GM12878 (cell line): Measurements from ENCODE around the gene PLPPR2. TPM values are rescaled to one million over a fixed set of nuclear protein-coding genes. Genes with fewer than 3 reads are reported as not detected.

Experiments used
- ATAC-seq: fragments of 200-7000 bp; cut with Tn5 transposase; 3 replicates; pipeline ENCODE4 v1.9.1; 2020; ENCODE audit warnings: mild to moderate bottlenecking, moderate library complexity
- BruUV-seq: library from RNA; stranded (reverse); fragments of 400-500 nt; replicated peaks from 2 replicates; lab custom pipeline; 2021; lab: Mats Ljungman, UMichigan
- CTCF ChIA-PET: fragments of 300-600 bp; sonication (Branson Sonifier 250); formaldehyde crosslinking; extraction: SDS; loops from one replicate; lab custom pipeline; 2021; ENCODE audit warnings: inconsistent platforms; lab: Yijun Ruan, JAX
- POLR2A ChIA-PET: fragments of 350-600 bp; formaldehyde crosslinking; extraction: SDS; loops from one replicate; lab custom pipeline; 2021; ENCODE audit warnings: inconsistent platforms; lab: Charles Lee
- RAD21 ChIA-PET: fragments of 300-600 bp; sonication (Branson Sonifier 250); formaldehyde crosslinking; loops from one replicate; lab custom pipeline; 2023; ENCODE audit warnings: antibody characterized with exemption; ENCODE audit not compliant: unreplicated experiment; lab: Charles Lee
- SMC1A ChIA-PET: fragments of 300-600 bp; sonication (Branson Sonifier 250); formaldehyde crosslinking; loops from one replicate; lab custom pipeline; 2023; ENCODE audit not compliant: unreplicated experiment, uncharacterized antibody; lab: Charles Lee
- DNase-seq: peaks from one replicate; pipeline ENCODE4 v3.0.0-alpha.2; 2011; ENCODE audit warnings: low read depth, low spot score
- FAIRE-seq: peaks from 3 replicates; lab custom pipeline; 2011; peaks lifted over from hg19 to GRCh38; lab: Jason Lieb, UNC
- H2AFZ ChIP-seq: 2 replicates; pipeline ENCODE4 v1.6.0; 2011; ENCODE audit warnings: low read depth, low read length, control low read depth; ENCODE audit not compliant: control insufficient read depth
- H3K27ac ChIP-seq: 2 replicates; pipeline ENCODE4 v1.5.1; 2011; ENCODE audit warnings: control low read depth; ENCODE audit not compliant: control insufficient read depth, insufficient read depth
- H3K27me3 ChIP-seq, 2 experiments: replicated peaks in 1 of 2; 2 replicates each; pipeline versions ENCODE4 v1.6.0 to v1.6.1; 2011; ENCODE audit warnings: low read length in 1 of 2; ENCODE audit not compliant: control insufficient read depth in 2 of 2, insufficient read depth in 2 of 2
- H3K36me3 ChIP-seq, 2 experiments: 2 replicates each; pipeline ENCODE4 v1.5.1; 2011; ENCODE audit warnings: low read length in 1 of 2; ENCODE audit not compliant: control insufficient read depth in 2 of 2, insufficient read depth in 2 of 2
- H3K4me1 ChIP-seq: 2 replicates; pipeline ENCODE4 v1.6.1; 2011; ENCODE audit warnings: mild to moderate bottlenecking, low read length, moderate library complexity, mixed read lengths; ENCODE audit not compliant: control insufficient read depth, insufficient read depth
- H3K4me2 ChIP-seq: 2 replicates; pipeline ENCODE4 v1.6.0; 2011; ENCODE audit warnings: control low read depth; ENCODE audit not compliant: control insufficient read depth, insufficient read depth
- H3K4me3 ChIP-seq: fragments of 200-600 bp; sonication (generic); 2 replicates; pipeline ENCODE4 v1.5.1; 2016
- H3K79me2 ChIP-seq: 2 replicates; pipeline ENCODE4 v1.6.0; 2011; ENCODE audit warnings: low read length; ENCODE audit not compliant: control insufficient read depth, insufficient read depth
- H3K9ac ChIP-seq: 2 replicates; pipeline ENCODE4 v1.8.0; 2011; ENCODE audit warnings: low read length, control low read depth, mixed read lengths; ENCODE audit not compliant: control insufficient read depth, insufficient read depth
- H3K9me3 ChIP-seq: replicated peaks from 3 replicates; pipeline ENCODE4 v1.5.1; 2011; ENCODE audit warnings: mild to moderate bottlenecking, low read length; ENCODE audit not compliant: control insufficient read depth, insufficient read depth
- H4K20me1 ChIP-seq: 2 replicates; pipeline ENCODE4 v1.6.0; 2011; ENCODE audit not compliant: control insufficient read depth, insufficient read depth
- BMI1 ChIP-seq: fragments of 450-650 bp; IDR thresholded peaks from 2 replicates; pipeline ENCODE4 v1.6.1; 2016; ENCODE audit warnings: mild to moderate bottlenecking, moderate library complexity, borderline replicate concordance
- CUX1 ChIP-seq: IDR thresholded peaks from 2 replicates; pipeline ENCODE4 v1.6.1; 2012; ENCODE audit warnings: improper control_type of control experiment, low read depth, low read length; ENCODE audit not compliant: insufficient replicate concordance
- FOXK2 ChIP-seq: fragments of 450-650 bp; IDR thresholded peaks from 2 replicates; pipeline ENCODE4 v1.6.1; 2017; ENCODE audit warnings: mild to moderate bottlenecking, moderate library complexity
- FOXM1 ChIP-seq: IDR thresholded peaks from 2 replicates; pipeline ENCODE4 v1.6.1; 2012; ENCODE audit warnings: low read depth, mild to moderate bottlenecking, inconsistent platforms, low read length, moderate library complexity
- NBN ChIP-seq: fragments of 450-650 bp; IDR thresholded peaks from 2 replicates; pipeline ENCODE4 v1.6.1; 2016
- POLR2AphosphoS5 ChIP-seq: IDR thresholded peaks from 2 replicates; pipeline ENCODE4 v1.6.1; 2011; ENCODE audit warnings: mild to moderate bottlenecking, low read length, inconsistent platforms
- RELB ChIP-seq: fragments of 450-650 bp; IDR thresholded peaks from 2 replicates; pipeline ENCODE4 v1.6.1; 2017; ENCODE audit warnings: low read depth, mild to moderate bottlenecking, moderate library complexity
- SMC3 ChIP-seq: IDR thresholded peaks from 2 replicates; pipeline ENCODE4 v1.6.1; 2011; ENCODE audit warnings: low read length, improper control_type of control experiment, borderline replicate concordance
- SPI1 ChIP-seq: IDR thresholded peaks from 2 replicates; pipeline ENCODE4 v1.6.1; 2011; ENCODE audit warnings: low read depth, mild to moderate bottlenecking, low read length, moderate library complexity, borderline replicate concordance; ENCODE audit not compliant: insufficient read depth
- STAT1 ChIP-seq: fragments of 450-650 bp; conservative IDR thresholded peaks from 2 replicates; pipeline ENCODE4 v1.6.1; 2014; ENCODE audit warnings: antibody characterized with exemption, mild to moderate bottlenecking
- TAF1 ChIP-seq: IDR thresholded peaks from 2 replicates; pipeline ENCODE4 v1.6.1; 2011; ENCODE audit warnings: mild to moderate bottlenecking, low read depth, low read length, borderline replicate concordance
- WRNIP1 ChIP-seq: IDR thresholded peaks from 2 replicates; pipeline ENCODE4 v1.6.1; 2011; ENCODE audit warnings: low read depth, low read length, improper control_type of control experiment, borderline replicate concordance
- ZBED1 ChIP-seq: IDR thresholded peaks from 2 replicates; pipeline ENCODE4 v1.6.1; 2016; ENCODE audit warnings: borderline replicate concordance
- ZBTB4 ChIP-seq: fragments of 450-650 bp; formaldehyde crosslinking; IDR thresholded peaks from 2 replicates; pipeline ENCODE4 v1.4.0; 2022; ENCODE audit warnings: mild to moderate bottlenecking, moderate library complexity
- ZNF384 ChIP-seq: IDR thresholded peaks from 2 replicates; pipeline ENCODE4 v1.6.1; 2012; ENCODE audit warnings: low read depth, mild to moderate bottlenecking, low read length, improper control_type of control experiment, borderline replicate concordance
- WGBS: methylation state at CpG from one replicate; pipeline ENCODE4 v1.1.6; 2016; ENCODE audit warnings: low lambda C conversion rate; ENCODE audit not compliant: insufficient replicate concordance, insufficient coverage; ENCODE audit errors: missing lambda C conversion rate; 5-methylcytosine and 5-hydroxymethylcytosine counted together
- in situ Hi-C: fragments of 300-500 bp; cut with MboI; formaldehyde crosslinking; loops from 9 replicates; pipeline ENCODE4 v1.14.3; 2018; ENCODE audit warnings: mixed read lengths
- intact Hi-C: fragments of 100-400 bp; cut with micrococcal nuclease; formaldehyde crosslinking; loops from one replicate; pipeline ENCODE4 v1.14.2; 2022; ENCODE audit not compliant: unreplicated experiment
- polyA plus RNA-seq, 11 experiments: library from polyadenylated mRNA; depleted of rRNA in 4 of 11; unstranded in 6 of 11; stranded (reverse) in 5 of 11; fragments of >200 nt; fragmentation: Nextera tagmentation in 4 of 11; fragmentation: Illumina TruSeq in 1 of 11; extraction: Ambion mirVana in 4 of 11; extraction: Trizol in 1 of 11; gene quantifications; 1 replicate in 1 of 11; 2 replicates in 10 of 11; pipeline versions ENCODE4 v1.2.1 to v1.2.3, GENCODE V29; 2011 to 2016; ENCODE audit warnings: inconsistent platforms in 2 of 11, missing spikeins in 2 of 11, low read depth in 1 of 11
- total RNA-seq, 4 experiments: library from RNA; depleted of rRNA in 3 of 4; stranded (reverse); fragments of >200 nt in 3 of 4; fragmentation: Illumina TruSeq in 1 of 4; extraction: Trizol in 1 of 4; gene quantifications; 2 replicates each; pipeline versions ENCODE4 v1.2.1 to v1.2.3, GENCODE V29; 2013 to 2021

PLPPR2 gene
- total and polyA plus RNA-seq, 10 of the 15 experiments (the other 5 are each of a cell fraction or from before 2014, with no cell fraction given) = 0.09 to 2.8 (median 0.70) TPM

GRCh38 chr19:11338121-11338520, 17.1 kb upstream of the PLPPR2 start:
- H3K4me2 ChIP-seq = peak overlapping the region; percentile 90
- ATAC-seq (no peak), DNase-seq (no peak), FAIRE-seq (no peak)
- no peak overlapping the region for H2AFZ ChIP-seq
- H3K9me3 ChIP-seq = no peaks in the 10 kb centered on the region; the same call in 2 of the 3 replicates
- peaks cover 4% of the 10 kb centered on the region for H3K4me1 ChIP-seq
- no peak overlapping the region; the same call in 1 of the 2 replicates for H3K4me3 ChIP-seq
- no peak overlapping the region for H3K9ac ChIP-seq
- RAD21 ChIA-PET = no interaction called here
- BruUV-seq = no TSS peak
- peaks cover 0 to 9% of the 10 kb centered on the region in 2 experiments; a peak in 1 of 4 replicates for H3K36me3 ChIP-seq
- H3K27ac ChIP-seq = no peak overlapping the region
- CTCF ChIA-PET = interaction anchor here (0.8 to 2.3 kb wide), 4 partner anchors 8 to 144 kb away, joined by 3 to 10 read pairs (median 5); partner anchors contain the start of genes CCDC159 and TMEM205
- POLR2A ChIA-PET = interaction anchor here (1.1 kb wide), 1 partner anchor 8 kb away, joined by 3 read pairs; the partner anchor contains the start of genes CCDC159 and TMEM205
- in situ Hi-C loops (no loop called here), intact Hi-C loops (no loop called here)
- H3K27me3 ChIP-seq = no peaks in the 10 kb centered on the region
- SMC1A ChIA-PET = interaction anchor here (0.7 kb wide), 1 partner anchor 11 kb away, joined by 3 read pairs; no protein-coding TSS in a partner anchor
- H3K79me2 ChIP-seq = no peaks in the 10 kb centered on the region
- H4K20me1 ChIP-seq = no peaks in the 10 kb centered on the region
- 79% methylated on average over 7 of the region's 7 CpGs for WGBS
- no peak for TF ChIP-seq FOXM1
- no peak for TF ChIP-seq BMI1
- TF ChIP-seq ZNF384 = no peak
- no peak for TF ChIP-seq RELB
- TF ChIP-seq NBN = no peak
- TF ChIP-seq TAF1 = no peak
- TF ChIP-seq SMC3 = no peak
- no peak for TF ChIP-seq ZBTB4 (CRISPR knock-in tag)
- TF ChIP-seq STAT1 = no peak
- no peak for TF ChIP-seq FOXK2
- no peak for TF ChIP-seq ZBED1
- no peak for TF ChIP-seq CUX1
- TF ChIP-seq SPI1 = no peak
- no peak for TF ChIP-seq POLR2AphosphoS5
- no peak for TF ChIP-seq WRNIP1
